ENCODE measurements around the gene H6PD. TPM values are rescaled to one million over a fixed set of nuclear protein-coding genes. Genes with fewer than 3 reads are reported as not detected.

Gene H6PD
- total and polyA plus RNA-seq, 7 donors = 5.8 to 56.8 (median 23.4) TPM

- Histone ChIP-seq H3K27me3 (ENCODE audit: insufficient read depth in 3 of 3, low read length in 2 of 3) (no peaks in the 10 kb centered on the region), H3K36me3 (ENCODE audit: insufficient read depth in 1 of 2, low read depth in 1 of 2) (no peaks in the 10 kb centered on the region), H3K4me3 (no peak overlapping the region), H3K27ac (no peak overlapping the region), H3K9me3 (peaks cover 26% of the 10 kb centered on the region), H3K4me1 (peaks cover 14% of the 10 kb centered on the region)
- DNase-seq (peak in 1 of 2 donors; percentile 1), ATAC-seq (no peak)
- intact Hi-C loops (cut with DNase I) = loop anchor here in 1 of 2 donors (5.0 kb wide), 1 partner anchor 208 kb away; no protein-coding TSS in a partner anchor
- TF ChIP-seq, protein P1, sequence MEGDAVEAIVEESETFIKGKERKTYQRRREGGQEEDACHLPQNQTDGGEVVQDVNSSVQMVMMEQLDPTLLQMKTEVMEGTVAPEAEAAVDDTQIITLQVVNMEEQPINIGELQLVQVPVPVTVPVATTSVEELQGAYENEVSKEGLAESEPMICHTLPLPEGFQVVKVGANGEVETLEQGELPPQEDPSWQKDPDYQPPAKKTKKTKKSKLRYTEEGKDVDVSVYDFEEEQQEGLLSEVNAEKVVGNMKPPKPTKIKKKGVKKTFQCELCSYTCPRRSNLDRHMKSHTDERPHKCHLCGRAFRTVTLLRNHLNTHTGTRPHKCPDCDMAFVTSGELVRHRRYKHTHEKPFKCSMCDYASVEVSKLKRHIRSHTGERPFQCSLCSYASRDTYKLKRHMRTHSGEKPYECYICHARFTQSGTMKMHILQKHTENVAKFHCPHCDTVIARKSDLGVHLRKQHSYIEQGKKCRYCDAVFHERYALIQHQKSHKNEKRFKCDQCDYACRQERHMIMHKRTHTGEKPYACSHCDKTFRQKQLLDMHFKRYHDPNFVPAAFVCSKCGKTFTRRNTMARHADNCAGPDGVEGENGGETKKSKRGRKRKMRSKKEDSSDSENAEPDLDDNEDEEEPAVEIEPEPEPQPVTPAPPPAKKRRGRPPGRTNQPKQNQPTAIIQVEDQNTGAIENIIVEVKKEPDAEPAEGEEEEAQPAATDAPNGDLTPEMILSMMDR (IDR thresholded peaks at IDR 0.05) = no peak
- WGBS, 3 donors = 90 to 95% (median 95%) methylated on average over 2 of the region's 2 CpGs
These were observed 49.5 kb downstream of the H6PD start for GRCh38 chr1:9284061-9284460.

DNA sequence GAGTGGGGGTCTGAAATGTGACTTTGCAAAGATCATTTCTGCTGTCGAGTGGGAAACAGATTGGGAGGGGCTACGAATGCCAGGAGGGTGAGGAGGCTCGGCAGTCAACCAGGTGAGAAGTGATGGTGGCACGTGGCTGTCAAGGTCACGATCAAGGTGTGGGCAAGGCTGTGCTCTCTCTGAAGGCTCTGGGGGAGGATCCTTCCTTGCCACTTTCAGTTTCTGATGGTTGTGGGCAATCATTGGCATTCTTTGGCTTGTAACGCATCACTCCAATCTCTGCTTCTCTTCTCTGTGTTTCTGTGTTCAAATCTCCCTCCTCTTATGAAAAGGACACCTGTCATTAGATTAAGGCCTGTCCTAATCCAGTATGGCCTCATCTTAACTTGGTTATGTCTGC is 52.0 kb downstream of the H6PD start:
- intact Hi-C loops (cut with DNase I) = loop anchor here (2.0 to 5.0 kb wide), 2 partner anchors 34 to 170 kb away; no protein-coding TSS in a partner anchor
- no peak for ATAC-seq
- Histone ChIP-seq H3K36me3 (ENCODE audit: insufficient read depth in 1 of 2, low read depth in 1 of 2) (no peaks in the 10 kb centered on the region), H3K9me3 (peaks cover 26% of the 10 kb centered on the region), H3K27ac (no peak overlapping the region), H3K4me3 (no peak overlapping the region), H3K27me3 (ENCODE audit: insufficient read depth in 3 of 3, low read length in 2 of 3) (no peaks in the 10 kb centered on the region), H3K4me1 (peaks cover 14% of the 10 kb centered on the region)
- 73 to 87% (median 77%) methylated on average over 6 of the region's 6 CpGs for WGBS, 3 donors
- DNase-seq = peak in 1 of 2 donors; percentile 5
- TF ChIP-seq, protein P1 (IDR thresholded peaks at IDR 0.05) = no peak

- intact Hi-C loops (cut with DNase I) = loop anchor here (1.0 to 5.0 kb wide), 3 partner anchors 37 to 202 kb away; no protein-coding TSS in a partner anchor
- peak in 3 of 4 donors; percentile 28 to 43 (median 42) for ATAC-seq
- TF ChIP-seq, protein P1 (IDR thresholded peaks at IDR 0.05) = peak; percentile 96
- H3K9me3 ChIP-seq = peaks cover 26% of the 10 kb centered on the region
- H3K4me1 ChIP-seq = peaks cover 11% of the 10 kb centered on the region
- WGBS, 3 donors = 29 to 47% (median 41%) methylated on average over 6 of the region's 6 CpGs
- H3K27me3 ChIP-seq (ENCODE audit: insufficient read depth in 3 of 3, low read length in 2 of 3) = no peaks in the 10 kb centered on the region
- H3K4me3 ChIP-seq = no peak overlapping the region
- no peaks in the 10 kb centered on the region for H3K36me3 ChIP-seq (ENCODE audit: insufficient read depth in 1 of 2, low read depth in 1 of 2)
- peak; percentile 62 to 83 for DNase-seq
- peak overlapping the region; percentile 86 for H3K27ac ChIP-seq
These were observed 54.5 kb downstream of the H6PD start for GRCh38 chr1:9289090-9289534.

- Histone ChIP-seq H3K27ac (peak overlapping the region; percentile 86), H3K4me3 (no peak overlapping the region), H3K4me1 (peaks cover 17% of the 10 kb centered on the region), H3K27me3 (ENCODE audit: insufficient read depth in 3 of 3, low read length in 2 of 3) (no peaks in the 10 kb centered on the region), H3K36me3 (ENCODE audit: insufficient read depth in 1 of 2, low read depth in 1 of 2) (no peaks in the 10 kb centered on the region), H3K9me3 (peaks cover 19% of the 10 kb centered on the region)
- intact Hi-C loops (cut with DNase I) = loop anchor here (1.0 to 5.0 kb wide), 4 partner anchors 38 to 287 kb away; no protein-coding TSS in a partner anchor
- WGBS, 3 donors = 26 to 42% (median 29%) methylated on average over 5 of the region's 5 CpGs
- DNase-seq = peak; percentile 79 to 88
- ATAC-seq = peak; percentile 67 to 81 (median 78)
- TF ChIP-seq, protein P1 (IDR thresholded peaks at IDR 0.05) = no peak
These were observed 55.3 kb downstream of the H6PD start for GRCh38 chr1:9289711-9290485.
